Measurements from ENCODE around the gene VKORC1L1. TPM values are rescaled to one million over a fixed set of nuclear protein-coding genes. Genes with fewer than 3 reads are reported as not detected.
"Not testable (repeated sequence)": the region's sequence is repeated elsewhere in the genome, so short reads cannot be mapped to it uniquely, and the experiment has no call there.

Gene VKORC1L1
- polyA plus RNA-seq, 1 donor from 2014 or later, result 18.2 TPM

DNA sequence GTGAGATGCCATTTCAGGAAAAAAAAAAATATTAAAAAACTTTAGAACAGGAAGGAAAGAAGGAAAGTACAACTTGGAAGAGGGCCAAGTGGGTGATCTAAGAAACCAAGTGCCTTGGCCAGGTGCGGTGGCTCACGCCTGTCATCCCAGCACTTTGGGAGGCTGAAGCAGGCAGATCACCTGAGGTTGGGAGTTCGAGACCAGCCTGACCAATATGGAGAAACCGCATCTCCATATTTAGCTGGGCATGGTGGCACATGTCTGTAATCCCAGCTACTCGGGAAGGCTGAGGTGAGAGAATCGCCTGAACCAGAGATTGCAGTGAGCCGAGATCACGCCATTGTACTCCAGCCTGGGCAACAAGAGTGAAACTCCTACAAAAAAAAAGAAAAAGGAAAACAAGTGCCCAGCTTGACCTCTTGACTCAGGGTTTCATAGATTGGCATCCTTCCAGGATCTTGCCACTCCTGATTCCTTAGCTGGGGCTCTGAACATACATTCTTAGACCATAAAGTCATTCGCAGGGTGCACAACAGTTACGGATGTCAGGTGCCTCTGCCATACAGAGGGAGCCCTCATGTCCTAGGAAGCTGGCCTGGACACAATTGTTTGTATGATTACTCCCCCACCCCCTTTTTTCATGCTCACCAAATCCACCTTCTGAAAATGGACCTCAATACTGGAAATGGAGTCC, 111.2 kb downstream of the VKORC1L1 start:
- Histone ChIP-seq H3K36me3 (ENCODE audit: insufficient read depth, low read length) (no peaks in the 10 kb centered on the region), H3F3A (ENCODE audit: insufficient read depth, low read length, poor library complexity, severe bottlenecking) (no peaks in the 10 kb centered on the region), H2AFZ (ENCODE audit: low read depth, low read length) (no peak overlapping the region), H3K27me3 (ENCODE audit: insufficient read depth, low read depth, low read length) (no peaks in the 10 kb centered on the region), H3K9ac (ENCODE audit: low read length) (no peak overlapping the region), H4K20me1 (ENCODE audit: insufficient read depth) (no peaks in the 10 kb centered on the region), H3K27ac (ENCODE audit: low read length) (no peak overlapping the region), H3K4me2 (ENCODE audit: low read length) (no peak overlapping the region), H3K4me3 (ENCODE audit: low read length) (no peak overlapping the region), H3K9me2 (ENCODE audit: insufficient read depth, low read length) (no peaks in the 10 kb centered on the region), H3K79me2 (replicated peaks; ENCODE audit: insufficient read depth, low read length) (peaks cover 14% of the 10 kb centered on the region), H3K9me3 (ENCODE audit: low read length) (no peaks in the 10 kb centered on the region)
- TF ChIP-seq SMC3 (conservative IDR thresholded peaks at IDR 0.05; ENCODE audit: poor library complexity), result no peak
- no peak for TF ChIP-seq RAD21 (conservative IDR thresholded peaks at IDR 0.05)
- TF ChIP-seq EP300 (conservative IDR thresholded peaks at IDR 0.05; ENCODE audit: poor library complexity, severe bottlenecking), result no peak
- TF ChIP-seq POLR2AphosphoS5 (IDR thresholded peaks at IDR 0.05), result no peak
- TF ChIP-seq TAF1 (IDR thresholded peaks at IDR 0.05; ENCODE audit: low read depth), result no peak
- TF ChIP-seq, protein P1, sequence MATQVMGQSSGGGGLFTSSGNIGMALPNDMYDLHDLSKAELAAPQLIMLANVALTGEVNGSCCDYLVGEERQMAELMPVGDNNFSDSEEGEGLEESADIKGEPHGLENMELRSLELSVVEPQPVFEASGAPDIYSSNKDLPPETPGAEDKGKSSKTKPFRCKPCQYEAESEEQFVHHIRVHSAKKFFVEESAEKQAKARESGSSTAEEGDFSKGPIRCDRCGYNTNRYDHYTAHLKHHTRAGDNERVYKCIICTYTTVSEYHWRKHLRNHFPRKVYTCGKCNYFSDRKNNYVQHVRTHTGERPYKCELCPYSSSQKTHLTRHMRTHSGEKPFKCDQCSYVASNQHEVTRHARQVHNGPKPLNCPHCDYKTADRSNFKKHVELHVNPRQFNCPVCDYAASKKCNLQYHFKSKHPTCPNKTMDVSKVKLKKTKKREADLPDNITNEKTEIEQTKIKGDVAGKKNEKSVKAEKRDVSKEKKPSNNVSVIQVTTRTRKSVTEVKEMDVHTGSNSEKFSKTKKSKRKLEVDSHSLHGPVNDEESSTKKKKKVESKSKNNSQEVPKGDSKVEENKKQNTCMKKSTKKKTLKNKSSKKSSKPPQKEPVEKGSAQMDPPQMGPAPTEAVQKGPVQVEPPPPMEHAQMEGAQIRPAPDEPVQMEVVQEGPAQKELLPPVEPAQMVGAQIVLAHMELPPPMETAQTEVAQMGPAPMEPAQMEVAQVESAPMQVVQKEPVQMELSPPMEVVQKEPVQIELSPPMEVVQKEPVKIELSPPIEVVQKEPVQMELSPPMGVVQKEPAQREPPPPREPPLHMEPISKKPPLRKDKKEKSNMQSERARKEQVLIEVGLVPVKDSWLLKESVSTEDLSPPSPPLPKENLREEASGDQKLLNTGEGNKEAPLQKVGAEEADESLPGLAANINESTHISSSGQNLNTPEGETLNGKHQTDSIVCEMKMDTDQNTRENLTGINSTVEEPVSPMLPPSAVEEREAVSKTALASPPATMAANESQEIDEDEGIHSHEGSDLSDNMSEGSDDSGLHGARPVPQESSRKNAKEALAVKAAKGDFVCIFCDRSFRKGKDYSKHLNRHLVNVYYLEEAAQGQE (IDR thresholded peaks at IDR 0.05; ENCODE audit: borderline replicate concordance), result no peak

DNA sequence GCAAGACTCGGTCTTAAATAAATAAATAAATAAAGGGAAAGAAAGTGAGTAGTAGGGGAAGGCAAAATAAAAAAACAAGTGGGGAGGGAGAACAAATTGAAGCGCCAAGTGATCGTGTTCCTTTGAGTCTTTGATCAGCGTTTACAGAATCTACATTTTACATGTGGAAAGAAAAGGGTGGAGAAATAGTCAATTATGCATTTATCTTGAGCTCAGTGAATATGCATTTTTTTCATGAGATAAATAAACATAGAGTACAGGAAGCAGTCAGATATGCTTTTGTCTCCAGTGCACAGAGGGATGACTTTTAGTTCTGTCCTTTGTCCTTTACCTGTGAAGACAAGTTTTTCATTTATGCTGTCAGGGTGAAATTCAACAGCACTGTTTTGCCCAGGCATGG, 115.2 kb downstream of the VKORC1L1 start:
- Histone ChIP-seq H3K9ac (ENCODE audit: low read length) (no peak overlapping the region), H2AFZ (ENCODE audit: low read depth, low read length) (no peak overlapping the region), H3K4me2 (ENCODE audit: low read length) (no peak overlapping the region), H4K20me1 (ENCODE audit: insufficient read depth) (no peaks in the 10 kb centered on the region), H3K27me3 (ENCODE audit: insufficient read depth, low read depth, low read length) (no peaks in the 10 kb centered on the region), H3K36me3 (ENCODE audit: insufficient read depth, low read length) (no peaks in the 10 kb centered on the region), H3K79me2 (replicated peaks; ENCODE audit: insufficient read depth, low read length) (no peaks in the 10 kb centered on the region), H3K9me3 (ENCODE audit: low read length) (no peaks in the 10 kb centered on the region), H3K27ac (ENCODE audit: low read length) (no peak overlapping the region), H3K9me2 (ENCODE audit: insufficient read depth, low read length) (no peaks in the 10 kb centered on the region), H3K4me3 (ENCODE audit: low read length) (no peak overlapping the region), H3F3A (ENCODE audit: insufficient read depth, low read length, poor library complexity, severe bottlenecking) (no peaks in the 10 kb centered on the region)
- TF ChIP-seq TAF1 (IDR thresholded peaks at IDR 0.05; ENCODE audit: low read depth), result no peak
- TF ChIP-seq MXI1 (conservative IDR thresholded peaks at IDR 0.05; ENCODE audit: poor library complexity, severe bottlenecking), result no peak
- TF ChIP-seq RAD21 (conservative IDR thresholded peaks at IDR 0.05), result no peak
- no peak for TF ChIP-seq EP300 (conservative IDR thresholded peaks at IDR 0.05; ENCODE audit: poor library complexity, severe bottlenecking)

DNA sequence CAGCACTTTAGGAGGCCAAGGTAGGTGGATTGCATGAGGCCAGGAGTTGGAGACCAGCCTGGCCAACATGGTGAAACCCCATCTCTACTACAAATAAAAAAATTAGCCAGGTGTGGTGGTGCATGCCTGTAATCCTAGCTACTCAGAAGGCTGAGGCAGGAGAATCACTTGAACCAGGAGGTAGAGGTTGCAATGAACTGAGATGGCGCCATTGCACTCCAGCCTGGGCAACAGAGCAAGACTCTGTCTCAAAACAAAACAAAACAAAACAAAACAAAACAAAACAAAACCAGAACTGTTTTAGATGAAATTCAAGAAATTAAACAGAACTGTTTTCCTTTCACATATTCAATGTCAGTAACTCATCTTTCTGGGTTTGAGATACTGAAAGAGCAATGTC, 115.6 kb downstream of the VKORC1L1 start:
- H3K9me2 ChIP-seq (ENCODE audit: insufficient read depth, low read length); H3K4me2 ChIP-seq (ENCODE audit: low read length); H3K4me3 ChIP-seq (ENCODE audit: low read length); H4K20me1 ChIP-seq (ENCODE audit: insufficient read depth); H2AFZ ChIP-seq (ENCODE audit: low read depth, low read length); H3K36me3 ChIP-seq (ENCODE audit: insufficient read depth, low read length); H3F3A ChIP-seq (ENCODE audit: insufficient read depth, low read length, poor library complexity, severe bottlenecking); H3K27ac ChIP-seq (ENCODE audit: low read length); H3K9ac ChIP-seq (ENCODE audit: low read length); H3K9me3 ChIP-seq (ENCODE audit: low read length); H3K27me3 ChIP-seq (ENCODE audit: insufficient read depth, low read depth, low read length); H3K79me2 ChIP-seq (replicated peaks; ENCODE audit: insufficient read depth, low read length): not testable (repeated sequence)

Data from neural cell (in vitro differentiated cells).